H1 (cell line): Measurements from ENCODE around the gene KEL. TPM values are rescaled to one million over a fixed set of nuclear protein-coding genes. Genes with fewer than 3 reads are reported as not detected.

ENCODE experiments used
- CEBPB ChIP-seq: IDR thresholded peaks from 2 replicates; pipeline ENCODE4 v1.6.1; 2012; ENCODE audit warnings: low read depth, low read length
- polyA plus RNA-seq, 7 experiments: library from polyadenylated mRNA; depleted of rRNA in 3 of 7; stranded (reverse) in 5 of 7; unstranded in 2 of 7; fragments of >200 nt in 5 of 7; fragments of 200-250 nt in 2 of 7; gene quantifications; 1 replicate in 5 of 7; 2 replicates in 1 of 7; 4 replicates in 1 of 7; pipeline versions ENCODE4 v1.2.1 to v1.2.3, GENCODE V29; 2011 to 2013; ENCODE audit warnings: missing spikeins in 2 of 7, mixed read lengths in 2 of 7
- total RNA-seq: library from RNA; stranded (reverse); fragmentation: NEBNext Ultra II Directional; extraction: Animal tissue kit (Norgen Biotek cat#: 25700); gene quantifications from 2 replicates; pipeline ENCODE4 v1.2.1, GENCODE V29; 2021

The KEL gene
- total and polyA plus RNA-seq, 2 of the 8 experiments (the other 6 are each of a cell fraction or from before 2014, with no cell fraction given) = 1.8 to 1.9 TPM

GRCh38 chr7:142935941-142936565, 26.1 kb downstream of the KEL start (continued):
- no peak for TF ChIP-seq CEBPB
- TF ChIP-seq, all 59 proteins: peak for 0
